NB4 (cell line): Measurements from ENCODE around the gene NEK5.

ENCODE experiments used
- CTCF ChIP-seq: IDR thresholded peaks from one replicate; pipeline ENCODE4 v1.5.1; 2012; ENCODE audit warnings: low read depth, low read length
- POLR2A ChIP-seq: IDR thresholded peaks from 2 replicates; pipeline ENCODE4 v1.6.1; 2011; ENCODE audit warnings: mild to moderate bottlenecking; ENCODE audit not compliant: insufficient read length; ENCODE audit errors: extremely low read depth

- TF ChIP-seq CTCF = no peak
- no peak for TF ChIP-seq POLR2A
These were observed 99.3 kb downstream of the NEK5 start for GRCh38 chr13:52029569-52029968.
